ENCODE measurements around the gene TRAPPC2L. TPM values are rescaled to one million over a fixed set of nuclear protein-coding genes. Genes with fewer than 3 reads are reported as not detected.

TRAPPC2L gene
- total and polyA plus RNA-seq, 2 experiments from 2014 or later, result 59.3 to 167 TPM

DNA sequence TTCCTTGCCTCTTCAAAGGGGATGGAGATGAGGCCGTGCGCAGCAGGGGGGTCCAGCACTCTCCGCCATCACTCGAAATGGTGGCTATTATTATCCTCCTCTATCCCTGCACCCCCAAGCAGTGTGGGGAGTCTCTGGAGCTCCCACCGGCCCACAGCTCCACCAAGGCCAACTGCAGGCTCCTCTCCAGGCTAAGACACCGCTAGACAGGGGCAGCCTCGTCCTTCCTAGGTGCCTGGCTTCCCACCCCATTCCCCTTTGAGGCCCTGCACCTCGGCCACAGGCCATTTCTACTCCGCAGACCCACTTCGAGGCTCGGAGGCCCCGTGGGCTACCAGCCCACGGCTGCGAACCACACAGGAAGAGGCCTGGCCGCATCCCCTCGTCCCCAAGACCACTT, 49.1 kb downstream of the TRAPPC2L start:
- no peaks in the 10 kb centered on the region for H3K9me2 ChIP-seq (ENCODE audit: insufficient read depth)
- no peaks in the 10 kb centered on the region for H3K9me3 Mint-ChIP-seq
- H3K27ac Mint-ChIP-seq, result no peak overlapping the region
- no peaks in the 10 kb centered on the region for H3K4me1 ChIP-seq (ENCODE audit: insufficient read depth)
- H3K27me3 Mint-ChIP-seq (ENCODE audit: insufficient read depth, low read depth, poor library complexity), result peaks cover 5% of the 10 kb centered on the region
- DNase-seq (ENCODE audit: low spot score) (no peak), ATAC-seq (no peak; the same call in 2 of the 3 replicates)
- peaks cover 9% of the 10 kb centered on the region; the same call in 2 of the 3 replicates for H3K4me1 Mint-ChIP-seq
- no peaks in the 10 kb centered on the region for H3K27me3 ChIP-seq (ENCODE audit: insufficient read depth)
- H3K36me3 Mint-ChIP-seq (ENCODE audit: low read depth), result no peaks in the 10 kb centered on the region
- no peak overlapping the region for H3K27ac ChIP-seq (ENCODE audit: low read depth)
- no peak overlapping the region for H3K4me2 ChIP-seq
- no peaks in the 10 kb centered on the region for H3F3A ChIP-seq (replicated peaks; ENCODE audit: low read depth)
- no peak overlapping the region for H3K4me3 ChIP-seq
- H3K4me3 Mint-ChIP-seq, result no peak overlapping the region
- TF ChIP-seq EZH2phosphoT487 (IDR thresholded peaks at IDR 0.05; ENCODE audit: unreplicated experiment) (no peak), ZNF114 (CRISPR knock-in tag; IDR thresholded peaks at IDR 0.05) (no peak), EZH2 (IDR thresholded peaks at IDR 0.05; ENCODE audit: low read depth, unreplicated experiment) (no peak), POLR2AphosphoS5 (IDR thresholded peaks at IDR 0.05; ENCODE audit: low read depth) (no peak), JUNB (IDR thresholded peaks at IDR 0.05; ENCODE audit: unreplicated experiment) (no peak), ZNF462 (CRISPR knock-in tag; IDR thresholded peaks at IDR 0.05) (no peak), ETS1 (IDR thresholded peaks at IDR 0.05) (no peak), NANOG (IDR thresholded peaks at IDR 0.05; ENCODE audit: borderline replicate concordance) (no peak), ZNF331 (CRISPR knock-in tag; IDR thresholded peaks at IDR 0.05; ENCODE audit: low read depth) (no peak)
- TF ChIP-seq, protein P1, sequence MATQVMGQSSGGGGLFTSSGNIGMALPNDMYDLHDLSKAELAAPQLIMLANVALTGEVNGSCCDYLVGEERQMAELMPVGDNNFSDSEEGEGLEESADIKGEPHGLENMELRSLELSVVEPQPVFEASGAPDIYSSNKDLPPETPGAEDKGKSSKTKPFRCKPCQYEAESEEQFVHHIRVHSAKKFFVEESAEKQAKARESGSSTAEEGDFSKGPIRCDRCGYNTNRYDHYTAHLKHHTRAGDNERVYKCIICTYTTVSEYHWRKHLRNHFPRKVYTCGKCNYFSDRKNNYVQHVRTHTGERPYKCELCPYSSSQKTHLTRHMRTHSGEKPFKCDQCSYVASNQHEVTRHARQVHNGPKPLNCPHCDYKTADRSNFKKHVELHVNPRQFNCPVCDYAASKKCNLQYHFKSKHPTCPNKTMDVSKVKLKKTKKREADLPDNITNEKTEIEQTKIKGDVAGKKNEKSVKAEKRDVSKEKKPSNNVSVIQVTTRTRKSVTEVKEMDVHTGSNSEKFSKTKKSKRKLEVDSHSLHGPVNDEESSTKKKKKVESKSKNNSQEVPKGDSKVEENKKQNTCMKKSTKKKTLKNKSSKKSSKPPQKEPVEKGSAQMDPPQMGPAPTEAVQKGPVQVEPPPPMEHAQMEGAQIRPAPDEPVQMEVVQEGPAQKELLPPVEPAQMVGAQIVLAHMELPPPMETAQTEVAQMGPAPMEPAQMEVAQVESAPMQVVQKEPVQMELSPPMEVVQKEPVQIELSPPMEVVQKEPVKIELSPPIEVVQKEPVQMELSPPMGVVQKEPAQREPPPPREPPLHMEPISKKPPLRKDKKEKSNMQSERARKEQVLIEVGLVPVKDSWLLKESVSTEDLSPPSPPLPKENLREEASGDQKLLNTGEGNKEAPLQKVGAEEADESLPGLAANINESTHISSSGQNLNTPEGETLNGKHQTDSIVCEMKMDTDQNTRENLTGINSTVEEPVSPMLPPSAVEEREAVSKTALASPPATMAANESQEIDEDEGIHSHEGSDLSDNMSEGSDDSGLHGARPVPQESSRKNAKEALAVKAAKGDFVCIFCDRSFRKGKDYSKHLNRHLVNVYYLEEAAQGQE (IDR thresholded peaks at IDR 0.05; ENCODE audit: unreplicated experiment), result no peak
- TF ChIP-seq, protein P2, sequence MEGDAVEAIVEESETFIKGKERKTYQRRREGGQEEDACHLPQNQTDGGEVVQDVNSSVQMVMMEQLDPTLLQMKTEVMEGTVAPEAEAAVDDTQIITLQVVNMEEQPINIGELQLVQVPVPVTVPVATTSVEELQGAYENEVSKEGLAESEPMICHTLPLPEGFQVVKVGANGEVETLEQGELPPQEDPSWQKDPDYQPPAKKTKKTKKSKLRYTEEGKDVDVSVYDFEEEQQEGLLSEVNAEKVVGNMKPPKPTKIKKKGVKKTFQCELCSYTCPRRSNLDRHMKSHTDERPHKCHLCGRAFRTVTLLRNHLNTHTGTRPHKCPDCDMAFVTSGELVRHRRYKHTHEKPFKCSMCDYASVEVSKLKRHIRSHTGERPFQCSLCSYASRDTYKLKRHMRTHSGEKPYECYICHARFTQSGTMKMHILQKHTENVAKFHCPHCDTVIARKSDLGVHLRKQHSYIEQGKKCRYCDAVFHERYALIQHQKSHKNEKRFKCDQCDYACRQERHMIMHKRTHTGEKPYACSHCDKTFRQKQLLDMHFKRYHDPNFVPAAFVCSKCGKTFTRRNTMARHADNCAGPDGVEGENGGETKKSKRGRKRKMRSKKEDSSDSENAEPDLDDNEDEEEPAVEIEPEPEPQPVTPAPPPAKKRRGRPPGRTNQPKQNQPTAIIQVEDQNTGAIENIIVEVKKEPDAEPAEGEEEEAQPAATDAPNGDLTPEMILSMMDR (conservative IDR thresholded peaks at IDR 0.05; ENCODE audit: low read depth in 2 of 2), result no peak
- H4K20me1 ChIP-seq (replicated peaks; ENCODE audit: insufficient read depth), result no peaks in the 10 kb centered on the region
- H3K79me2 ChIP-seq (replicated peaks; ENCODE audit: insufficient read depth), result no peaks in the 10 kb centered on the region
- H2AFZ ChIP-seq, result no peak overlapping the region
- no peaks in the 10 kb centered on the region for H3K36me3 ChIP-seq (ENCODE audit: insufficient read depth)
